Small intestine (tissue), 7 donors: Measurements from ENCODE around the gene RRP9. TPM values are rescaled to one million over a fixed set of nuclear protein-coding genes. Genes with fewer than 3 reads are reported as not detected.
A peak's percentile ranks its signal among the peaks of the same experiment; 100 is the strongest.

ENCODE experiments used
- DNase-seq, 2 donors: peaks; one replicate each; pipeline versions ENCODE4 v3.0.0 to v3.0.0-alpha.2; 2013
- FAIRE-seq: peaks from 2 replicates; lab custom pipeline; 2012; peaks lifted over from hg19 to GRCh38; lab: Jason Lieb, UNC
- H3K27ac ChIP-seq, 3 donors: one replicate each; pipeline ENCODE4 v1.5.1; 2013; ENCODE audit warnings: low read length in 2 of 3, mild to moderate bottlenecking in 2 of 3, control low read depth in 1 of 3, inconsistent platforms in 1 of 3, low read depth in 1 of 3, moderate library complexity in 1 of 3
- H3K27me3 ChIP-seq, 3 donors: one replicate each; pipeline ENCODE4 v1.6.1; 2013; ENCODE audit warnings: low read length in 3 of 3, inconsistent platforms in 1 of 3; ENCODE audit not compliant: control insufficient read depth in 3 of 3, insufficient read depth in 3 of 3
- H3K36me3 ChIP-seq, 3 donors: one replicate each; pipeline ENCODE4 v1.6.1; 2013; ENCODE audit warnings: low read length in 3 of 3, inconsistent platforms in 1 of 3, low read depth in 1 of 3, mild to moderate bottlenecking in 1 of 3, moderate library complexity in 1 of 3; ENCODE audit not compliant: control insufficient read depth in 3 of 3, insufficient read depth in 2 of 3
- H3K4me1 ChIP-seq, 3 donors: one replicate each; pipeline ENCODE4 v1.6.1; 2013; ENCODE audit warnings: low read length in 2 of 3, inconsistent platforms in 1 of 3, low read depth in 1 of 3, mild to moderate bottlenecking in 1 of 3, moderate library complexity in 1 of 3; ENCODE audit not compliant: control insufficient read depth in 3 of 3, insufficient read depth in 2 of 3
- H3K4me3 ChIP-seq, 3 donors: one replicate each; pipeline ENCODE4 v1.5.1; 2013; ENCODE audit warnings: low read length in 3 of 3, control low read depth in 1 of 3, inconsistent platforms in 1 of 3, low read depth in 1 of 3, mild to moderate bottlenecking in 1 of 3, moderate library complexity in 1 of 3
- H3K9me3 ChIP-seq, 2 donors: one replicate each; pipeline ENCODE4 v1.6.1; 2013; ENCODE audit warnings: low read depth in 1 of 2, low read length in 1 of 2; ENCODE audit not compliant: control insufficient read depth in 2 of 2, insufficient read depth in 1 of 2
- WGBS, 3 donors: extraction: QIAGEN DNeasy Blood & Tissue Kit; methylation state at CpG; one replicate each; pipeline ENCODE4 v1.1.7; 2013; 5-methylcytosine and 5-hydroxymethylcytosine counted together
- polyA plus RNA-seq, 4 donors: library from polyadenylated mRNA; stranded (reverse) in 3 of 4; unstranded in 1 of 4; fragments of 200-250 nt in 3 of 4; fragments of 120-200 nt in 1 of 4; gene quantifications; one replicate each; pipeline versions ENCODE4 v1.2.1 to v1.2.3, GENCODE V29; 2013
- donor health status: healthy with polysubstance abuse.
- donor health status: control.
- donor health status: control.
- donor health status: Bipolar disorder and iron deficiency.
- donor health status: healthy.

The RRP9 gene
- polyA plus RNA-seq, 4 donors = 8.9 to 26.0 (median 15.6) TPM

GRCh38 chr3:51948016-51948580, 6.4 kb upstream of the RRP9 start:
- Histone ChIP-seq H3K27ac (no peak overlapping the region), H3K4me1 (peaks cover 0 to 4% (median 2%) of the 10 kb centered on the region in 3 donors), H3K9me3 (no peaks in the 10 kb centered on the region), H3K27me3 (no peaks in the 10 kb centered on the region), H3K36me3 (peaks cover 0 to 29% (median 0%) of the 10 kb centered on the region in 3 donors), H3K4me3 (no peak overlapping the region)
- WGBS, 3 donors = 92% methylated on average over 10 of the region's 10 CpGs
- FAIRE-seq (no peak), DNase-seq (no peak)

- H3K27ac ChIP-seq = no peak overlapping the region
- FAIRE-seq (no peak), DNase-seq (no peak)
- H3K9me3 ChIP-seq = no peaks in the 10 kb centered on the region
- 80 to 88% (median 84%) methylated on average over 13 of the region's 13 CpGs for WGBS, 3 donors
- H3K36me3 ChIP-seq = peaks cover 0 to 29% (median 0%) of the 10 kb centered on the region in 3 donors
- no peak overlapping the region for H3K4me3 ChIP-seq
- no peaks in the 10 kb centered on the region for H3K27me3 ChIP-seq
- peaks cover 0 to 11% (median 5%) of the 10 kb centered on the region in 3 donors for H3K4me1 ChIP-seq
Measured at GRCh38 chr3:51947215-51947900, 5.7 kb upstream of the RRP9 start.

DNA sequence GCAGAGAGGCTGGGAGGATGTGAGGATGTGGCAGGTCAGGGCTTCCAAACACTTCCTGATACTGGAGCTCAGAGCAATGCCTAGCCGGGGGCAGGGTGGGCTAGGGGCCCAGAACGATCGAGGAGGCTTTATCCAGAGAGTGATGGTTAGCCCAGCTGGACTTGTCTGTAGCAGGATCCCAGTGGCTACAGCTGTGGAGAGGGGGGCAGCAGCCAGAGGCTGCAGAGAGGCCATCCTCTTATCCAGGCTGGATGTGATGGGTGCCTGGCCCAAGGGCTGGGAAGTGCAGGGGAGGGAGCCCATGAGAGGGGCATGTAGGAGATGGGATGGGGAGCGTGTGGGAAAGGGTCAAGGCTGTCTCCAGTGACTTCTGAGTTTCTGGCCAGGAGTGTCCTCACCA, 5.1 kb upstream of the RRP9 start:
- 69 to 86% (median 80%) methylated on average over 4 of the region's 4 CpGs for WGBS, 3 donors
- H3K36me3 ChIP-seq = peaks cover 0 to 29% (median 0%) of the 10 kb centered on the region in 3 donors
- H3K4me1 ChIP-seq = peaks cover 0 to 14% (median 5%) of the 10 kb centered on the region in 3 donors
- H3K27ac ChIP-seq = no peak overlapping the region
- no peaks in the 10 kb centered on the region for H3K9me3 ChIP-seq
- FAIRE-seq (no peak), DNase-seq (no peak)
- no peaks in the 10 kb centered on the region for H3K27me3 ChIP-seq
- H3K4me3 ChIP-seq = no peak overlapping the region

DNA sequence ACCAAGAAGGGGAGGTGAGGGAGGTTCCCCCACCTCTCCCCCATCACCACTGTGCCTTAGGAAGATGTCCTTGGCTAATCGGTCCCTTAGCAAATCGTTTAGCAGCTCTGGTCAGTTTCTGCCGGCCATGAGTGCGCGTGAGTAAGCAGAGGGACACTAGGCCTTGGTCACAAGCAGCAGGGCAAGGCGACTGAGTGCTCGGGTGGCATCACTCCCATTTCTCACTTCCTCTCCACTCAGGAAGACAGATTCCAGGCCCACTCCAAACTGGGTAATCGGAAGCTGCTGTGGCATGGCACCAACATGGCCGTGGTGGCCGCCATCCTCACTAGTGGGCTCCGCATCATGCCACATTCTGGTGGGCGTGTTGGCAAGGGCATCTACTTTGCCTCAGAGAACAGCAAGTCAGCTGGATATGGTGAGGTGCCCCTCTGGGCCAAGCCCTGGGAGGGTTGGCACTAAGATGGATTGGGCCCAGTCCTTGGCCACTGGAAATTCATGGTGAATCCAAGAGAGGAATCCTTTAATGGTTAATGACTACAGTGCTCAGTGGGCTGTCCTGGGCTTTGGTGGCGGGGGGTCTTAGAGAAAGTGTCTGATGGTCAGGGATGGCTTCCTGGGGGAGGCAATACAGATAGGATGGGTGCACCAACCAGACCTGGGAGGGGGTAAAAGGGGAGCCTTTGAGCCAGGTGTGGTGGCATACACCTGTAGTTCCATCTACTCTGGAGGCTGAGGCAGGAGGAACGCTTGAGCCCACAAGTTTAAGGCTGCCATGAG, 4.4 kb upstream of the RRP9 start:
- Histone ChIP-seq H3K4me3 (no peak overlapping the region), H3K27ac (no peak overlapping the region), H3K36me3 (peaks cover 0 to 29% (median 0%) of the 10 kb centered on the region in 3 donors), H3K4me1 (peaks cover 0 to 14% (median 5%) of the 10 kb centered on the region in 3 donors), H3K9me3 (no peaks in the 10 kb centered on the region), H3K27me3 (no peaks in the 10 kb centered on the region)
- WGBS, 3 donors = 93 to 94% (median 94%) methylated on average over 14 of the region's 14 CpGs
- FAIRE-seq (no peak), DNase-seq (no peak)

GRCh38 chr3:51945031-51945840, 3.5 kb upstream of the RRP9 start:
- no peak overlapping the region for H3K27ac ChIP-seq
- DNase-seq = no peak
- WGBS, 3 donors = 77 to 90% (median 90%) methylated on average over 16 to 18 of the region's 18 CpGs

GRCh38 chr3:51944451-51945021, 2.8 kb upstream of the RRP9 start:
- FAIRE-seq (no peak), DNase-seq (no peak)
- Histone ChIP-seq H3K4me3 (no peak overlapping the region), H3K9me3 (no peaks in the 10 kb centered on the region), H3K27me3 (no peaks in the 10 kb centered on the region), H3K36me3 (peaks cover 0 to 29% (median 0%) of the 10 kb centered on the region in 3 donors), H3K27ac (no peak overlapping the region), H3K4me1 (peaks cover 3 to 22% (median 9%) of the 10 kb centered on the region in 3 donors)
- 78 to 90% (median 87%) methylated on average over 11 of the region's 11 CpGs for WGBS, 3 donors

More at GRCh38 chr3:51945031-51945840, 3.5 kb upstream of the RRP9 start:
- Histone ChIP-seq H3K4me1 (peaks cover 3 to 22% (median 9%) of the 10 kb centered on the region in 3 donors), H3K4me3 (no peak overlapping the region), H3K27me3 (no peaks in the 10 kb centered on the region), H3K9me3 (no peaks in the 10 kb centered on the region), H3K36me3 (peaks cover 0 to 29% (median 0%) of the 10 kb centered on the region in 3 donors)
- FAIRE-seq = no peak

GRCh38 chr3:51943451-51944391, 2.0 kb upstream of the RRP9 start:
- H3K36me3 ChIP-seq = peaks cover 0 to 31% (median 0%) of the 10 kb centered on the region in 3 donors
- no peak for FAIRE-seq
- H3K4me3 ChIP-seq = peak overlapping the region in 1 of 3 donors; percentile 29
- H3K4me1 ChIP-seq = peaks cover 3 to 22% (median 9%) of the 10 kb centered on the region in 3 donors
- WGBS, 3 donors = 93 to 96% (median 93%) methylated on average over 21 of the region's 21 CpGs
- H3K27ac ChIP-seq = peak overlapping the region; percentile 93 to 97 (median 94)
- H3K27me3 ChIP-seq = no peaks in the 10 kb centered on the region
- no peaks in the 10 kb centered on the region for H3K9me3 ChIP-seq
- no peak for DNase-seq
